HCT116 (cell line): ENCODE measurements around the gene SLC36A2.

Source experiments
- CEBPB ChIP-seq: IDR thresholded peaks from 2 replicates; pipeline ENCODE4 v1.6.1; 2012; ENCODE audit warnings: low read depth
- EZH2 ChIP-seq: fragments of 200-600 bp; sonication (generic); IDR thresholded peaks from 2 replicates; pipeline ENCODE4 v1.6.1; 2017; ENCODE audit warnings: antibody characterized with exemption, mixed run types
- POLR2A ChIP-seq: IDR thresholded peaks from 2 replicates; pipeline ENCODE4 v1.7.0; 2011; ENCODE audit warnings: borderline replicate concordance; ENCODE audit not compliant: insufficient read depth, insufficient read length; ENCODE audit errors: extremely low read depth
- POLR2AphosphoS5 ChIP-seq: IDR thresholded peaks from 2 replicates; pipeline ENCODE4 v1.6.1; 2011; ENCODE audit warnings: mild to moderate bottlenecking, low read depth, low read length, moderate library complexity
- SIN3A ChIP-seq: IDR thresholded peaks from 2 replicates; pipeline ENCODE4 v1.6.1; 2012; ENCODE audit warnings: low read depth
- TCF7L2 ChIP-seq: IDR thresholded peaks from 2 replicates; pipeline ENCODE4 v1.7.0; 2011; ENCODE audit warnings: borderline replicate concordance, inconsistent platforms; ENCODE audit not compliant: insufficient read depth, insufficient read length; ENCODE audit errors: extremely low read depth
- YY1 ChIP-seq: IDR thresholded peaks from 2 replicates; pipeline ENCODE4 v1.6.1; 2011; ENCODE audit warnings: low read length, low read depth, moderate library complexity, mild to moderate bottlenecking; ENCODE audit not compliant: insufficient replicate concordance; ENCODE audit errors: extremely low read depth
- ZFX ChIP-seq: fragments of 450-650 bp; IDR thresholded peaks from 2 replicates; pipeline ENCODE4 v1.6.1; 2017
- TF ChIP-seq, protein P1 (sequence below), 3 experiments: fragments of 200-600 bp in 1 of 3; sonication (generic) in 1 of 3; IDR thresholded peaks in 2 of 3; conservative IDR thresholded peaks in 1 of 3; 2 replicates each; pipeline ENCODE4 v1.5.1; 2012 to 2017; ENCODE audit warnings: low read depth in 2 of 3, low read length in 2 of 3, antibody characterized with exemption in 1 of 3, borderline replicate concordance in 1 of 3, control low read depth in 1 of 3, mild to moderate bottlenecking in 1 of 3, mixed read lengths in 1 of 3, mixed run types in 1 of 3, moderate library complexity in 1 of 3; ENCODE audit not compliant: insufficient read depth in 1 of 3

DNA sequence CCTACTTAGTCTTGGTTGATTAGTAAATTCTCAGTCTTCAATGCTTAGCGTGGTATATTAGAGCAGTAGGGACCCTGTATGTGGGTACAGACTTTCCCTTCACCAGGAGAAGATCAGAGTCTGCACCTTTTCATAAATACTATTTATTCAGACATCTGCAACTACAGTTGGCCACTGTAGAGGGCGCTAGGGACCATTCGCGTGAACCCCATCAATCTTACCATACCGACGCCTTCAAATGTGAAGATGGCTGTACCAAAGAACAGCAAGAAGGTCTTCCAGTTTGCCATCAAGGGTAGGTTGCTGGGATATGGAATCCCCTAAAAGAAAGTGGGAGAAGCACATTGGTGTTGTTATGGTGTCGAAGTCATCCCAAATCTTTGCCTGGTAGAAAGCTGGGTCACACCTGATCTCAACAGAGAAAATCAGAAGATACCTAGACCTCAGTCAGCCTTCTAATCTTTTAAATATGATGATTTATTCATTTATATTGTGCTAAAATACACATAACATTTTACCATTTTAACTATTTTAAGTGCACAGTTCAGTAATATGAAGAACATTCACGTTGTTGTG is 62.9 kb downstream of the SLC36A2 start:
- TF ChIP-seq, protein P1, sequence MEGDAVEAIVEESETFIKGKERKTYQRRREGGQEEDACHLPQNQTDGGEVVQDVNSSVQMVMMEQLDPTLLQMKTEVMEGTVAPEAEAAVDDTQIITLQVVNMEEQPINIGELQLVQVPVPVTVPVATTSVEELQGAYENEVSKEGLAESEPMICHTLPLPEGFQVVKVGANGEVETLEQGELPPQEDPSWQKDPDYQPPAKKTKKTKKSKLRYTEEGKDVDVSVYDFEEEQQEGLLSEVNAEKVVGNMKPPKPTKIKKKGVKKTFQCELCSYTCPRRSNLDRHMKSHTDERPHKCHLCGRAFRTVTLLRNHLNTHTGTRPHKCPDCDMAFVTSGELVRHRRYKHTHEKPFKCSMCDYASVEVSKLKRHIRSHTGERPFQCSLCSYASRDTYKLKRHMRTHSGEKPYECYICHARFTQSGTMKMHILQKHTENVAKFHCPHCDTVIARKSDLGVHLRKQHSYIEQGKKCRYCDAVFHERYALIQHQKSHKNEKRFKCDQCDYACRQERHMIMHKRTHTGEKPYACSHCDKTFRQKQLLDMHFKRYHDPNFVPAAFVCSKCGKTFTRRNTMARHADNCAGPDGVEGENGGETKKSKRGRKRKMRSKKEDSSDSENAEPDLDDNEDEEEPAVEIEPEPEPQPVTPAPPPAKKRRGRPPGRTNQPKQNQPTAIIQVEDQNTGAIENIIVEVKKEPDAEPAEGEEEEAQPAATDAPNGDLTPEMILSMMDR (IDR thresholded peaks at IDR 0.05 in 2 of 3, conservative IDR thresholded peaks at IDR 0.05 in 1 of 3; ENCODE audit: borderline replicate concordance in 1 of 3, insufficient read depth in 1 of 3, low read depth in 2 of 3, low read length in 2 of 3): peak; percentile 57 to 72 (median 71)
- peak; percentile 15 for TF ChIP-seq YY1
- no peak for TF ChIP-seq POLR2AphosphoS5
- no peak for TF ChIP-seq SIN3A
- no peak for TF ChIP-seq CEBPB
- no peak for TF ChIP-seq ZFX
- TF ChIP-seq POLR2A: no peak
- TF ChIP-seq EZH2: no peak
- TF ChIP-seq TCF7L2: no peak
